Measurements from ENCODE around the gene SERINC3. TPM values are rescaled to one million over a fixed set of nuclear protein-coding genes. Genes with fewer than 3 reads are reported as not detected.
A peak's percentile ranks its signal among the peaks of the same experiment; 100 is the strongest.

SERINC3 gene
- polyA plus RNA-seq, 1 donor (not counting 4 experiments of a cell fraction or from before 2014, with no cell fraction given), result 118 TPM

DNA sequence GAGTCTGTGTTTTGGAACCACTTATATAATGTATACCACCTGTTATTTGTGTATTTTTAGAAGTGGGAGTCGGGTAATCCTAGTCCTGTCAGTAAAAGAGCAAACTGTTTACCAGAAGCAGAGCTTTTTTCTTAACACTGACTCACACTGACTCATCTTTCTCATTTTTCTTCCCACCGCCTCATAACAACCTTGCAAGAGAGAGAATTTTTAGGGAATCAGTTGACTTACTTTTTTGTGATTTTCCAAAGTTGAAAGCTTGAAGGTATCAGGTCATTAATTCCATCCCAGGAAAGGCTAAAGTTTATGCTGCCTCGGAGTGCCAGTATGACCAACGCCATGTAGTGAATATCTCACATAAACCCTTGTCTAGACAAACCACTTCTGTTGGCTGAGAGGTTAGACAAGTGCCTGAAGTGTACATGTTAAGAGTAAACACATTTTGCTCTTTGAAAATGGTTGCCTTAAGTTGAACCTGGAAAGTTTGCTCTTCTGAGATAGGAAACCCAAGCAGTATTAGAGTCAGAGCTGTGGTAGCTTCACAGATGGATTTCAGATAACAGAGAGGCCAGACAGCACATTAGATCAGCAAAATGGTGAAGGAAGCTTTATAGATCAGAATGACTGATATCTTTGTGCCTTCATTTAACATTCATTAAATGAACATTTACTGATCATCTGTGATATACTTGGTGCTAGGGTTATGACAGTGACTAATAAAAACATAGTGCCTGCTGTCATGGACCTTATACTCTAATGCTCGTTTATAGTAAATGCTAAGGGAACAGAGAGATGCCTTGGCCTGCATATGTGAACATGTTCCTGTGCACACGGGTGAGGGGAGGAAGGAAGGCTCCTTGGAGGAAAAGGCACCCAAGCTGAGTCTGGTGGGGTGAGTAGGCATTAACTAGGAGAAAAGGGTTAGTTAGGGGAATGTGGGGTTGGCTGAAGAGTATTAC lies 31.4 kb upstream of the SERINC3 start:
- H3K36me3 ChIP-seq (ENCODE audit: control insufficient read depth in 2 of 2, extremely low read depth in 1 of 2, insufficient read depth in 2 of 2, low read length in 2 of 2), result no peaks in the 10 kb centered on the region
- DNase-seq (ENCODE audit: low read depth, low spot score) (no peak), FAIRE-seq (peak; percentile 48)
- no peak overlapping the region for H2AFZ ChIP-seq (ENCODE audit: control insufficient read depth, low read length)
- H3K9ac ChIP-seq (ENCODE audit: control insufficient read depth, extremely low read depth, insufficient read depth, low read length), result no peak overlapping the region
- no peak overlapping the region for H3K4me3 ChIP-seq (ENCODE audit: control insufficient read depth in 2 of 3, extremely low read depth in 1 of 3, insufficient read depth in 2 of 3, low read depth in 1 of 3, low read length in 3 of 3)
- TF ChIP-seq EZH2 (IDR thresholded peaks at IDR 0.05; ENCODE audit: low read length), result no peak
- TF ChIP-seq, protein P1, sequence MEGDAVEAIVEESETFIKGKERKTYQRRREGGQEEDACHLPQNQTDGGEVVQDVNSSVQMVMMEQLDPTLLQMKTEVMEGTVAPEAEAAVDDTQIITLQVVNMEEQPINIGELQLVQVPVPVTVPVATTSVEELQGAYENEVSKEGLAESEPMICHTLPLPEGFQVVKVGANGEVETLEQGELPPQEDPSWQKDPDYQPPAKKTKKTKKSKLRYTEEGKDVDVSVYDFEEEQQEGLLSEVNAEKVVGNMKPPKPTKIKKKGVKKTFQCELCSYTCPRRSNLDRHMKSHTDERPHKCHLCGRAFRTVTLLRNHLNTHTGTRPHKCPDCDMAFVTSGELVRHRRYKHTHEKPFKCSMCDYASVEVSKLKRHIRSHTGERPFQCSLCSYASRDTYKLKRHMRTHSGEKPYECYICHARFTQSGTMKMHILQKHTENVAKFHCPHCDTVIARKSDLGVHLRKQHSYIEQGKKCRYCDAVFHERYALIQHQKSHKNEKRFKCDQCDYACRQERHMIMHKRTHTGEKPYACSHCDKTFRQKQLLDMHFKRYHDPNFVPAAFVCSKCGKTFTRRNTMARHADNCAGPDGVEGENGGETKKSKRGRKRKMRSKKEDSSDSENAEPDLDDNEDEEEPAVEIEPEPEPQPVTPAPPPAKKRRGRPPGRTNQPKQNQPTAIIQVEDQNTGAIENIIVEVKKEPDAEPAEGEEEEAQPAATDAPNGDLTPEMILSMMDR (optimal IDR thresholded peaks at IDR 0.05 in 1 of 3, IDR thresholded peaks at IDR 0.05 in 1 of 3, conservative IDR thresholded peaks at IDR 0.05 in 1 of 3; ENCODE audit: extremely low read depth in 1 of 3, insufficient read depth in 2 of 3, low read length in 3 of 3), result no peak
- dilution Hi-C loops (cut with MboI; ENCODE audit: extremely low pct_ligation_motif_present, low sequenced_read_pairs), result no loop called here
- no peak overlapping the region for H3K27ac ChIP-seq (ENCODE audit: control insufficient read depth, insufficient read depth, low read length)
- H4K20me1 ChIP-seq (ENCODE audit: control insufficient read depth, extremely low read depth, insufficient read depth, low read length), result no peaks in the 10 kb centered on the region
- no peaks in the 10 kb centered on the region for H3K9me1 ChIP-seq (ENCODE audit: control insufficient read depth, extremely low read depth, insufficient read depth, low read length)
- peaks cover 11% of the 10 kb centered on the region for H3K4me1 ChIP-seq (ENCODE audit: control insufficient read depth, extremely low read depth, insufficient read depth, low read length)
- H3K9me3 ChIP-seq (ENCODE audit: control insufficient read depth, low read depth, low read length), result no peaks in the 10 kb centered on the region
- no peak overlapping the region for H3K4me2 ChIP-seq (ENCODE audit: control insufficient read depth, extremely low read depth, insufficient read depth, low read depth, low read length)
- H3K79me2 ChIP-seq (ENCODE audit: control insufficient read depth, insufficient read depth, low read length), result no peaks in the 10 kb centered on the region
- H3K27me3 ChIP-seq (ENCODE audit: control insufficient read depth, extremely low read depth, insufficient read depth, low read length), result no peaks in the 10 kb centered on the region

DNA sequence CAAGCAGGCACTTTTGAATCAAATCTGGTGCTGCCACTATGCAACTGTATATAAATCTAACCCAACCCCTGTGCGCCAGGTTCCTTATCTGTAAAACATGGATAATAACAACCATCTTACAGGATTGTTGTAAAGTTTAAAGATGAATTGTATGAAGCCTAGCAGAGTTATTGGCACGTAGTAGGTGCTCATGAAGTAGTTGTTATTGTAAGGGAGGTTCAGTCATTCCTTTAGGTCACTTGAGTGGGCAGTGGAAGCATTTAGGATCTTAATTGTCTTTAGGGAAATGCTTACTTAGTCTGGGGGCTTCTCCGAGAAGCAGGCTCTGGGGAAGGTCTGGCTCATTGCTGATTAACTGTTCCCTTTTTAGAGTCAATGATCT lies 30.7 kb upstream of the SERINC3 start:
- H3K9ac ChIP-seq (ENCODE audit: control insufficient read depth, extremely low read depth, insufficient read depth, low read length), result peak overlapping the region; percentile 10
- TF ChIP-seq, protein P1 (optimal IDR thresholded peaks at IDR 0.05 in 1 of 3, IDR thresholded peaks at IDR 0.05 in 1 of 3, conservative IDR thresholded peaks at IDR 0.05 in 1 of 3; ENCODE audit: extremely low read depth in 1 of 3, insufficient read depth in 2 of 3, low read length in 3 of 3), result no peak
- no peak for TF ChIP-seq EZH2 (IDR thresholded peaks at IDR 0.05; ENCODE audit: low read length)
- H3K4me2 ChIP-seq (ENCODE audit: control insufficient read depth, extremely low read depth, insufficient read depth, low read depth, low read length), result no peak overlapping the region

More for the DNA sequence above, 30.7 kb upstream of the SERINC3 start:
- Histone ChIP-seq H4K20me1 (ENCODE audit: control insufficient read depth, extremely low read depth, insufficient read depth, low read length) (no peaks in the 10 kb centered on the region), H3K9me1 (ENCODE audit: control insufficient read depth, extremely low read depth, insufficient read depth, low read length) (no peaks in the 10 kb centered on the region), H3K4me1 (ENCODE audit: control insufficient read depth, extremely low read depth, insufficient read depth, low read length) (peaks cover 11% of the 10 kb centered on the region), H3K27me3 (ENCODE audit: control insufficient read depth, extremely low read depth, insufficient read depth, low read length) (no peaks in the 10 kb centered on the region), H3K27ac (ENCODE audit: control insufficient read depth, insufficient read depth, low read length) (no peak overlapping the region), H3K4me3 (ENCODE audit: control insufficient read depth in 2 of 3, extremely low read depth in 1 of 3, insufficient read depth in 2 of 3, low read depth in 1 of 3, low read length in 3 of 3) (no peak overlapping the region), H2AFZ (ENCODE audit: control insufficient read depth, low read length) (no peak overlapping the region), H3K9me3 (ENCODE audit: control insufficient read depth, low read depth, low read length) (no peaks in the 10 kb centered on the region), H3K79me2 (ENCODE audit: control insufficient read depth, insufficient read depth, low read length) (no peaks in the 10 kb centered on the region), H3K36me3 (ENCODE audit: control insufficient read depth in 2 of 2, extremely low read depth in 1 of 2, insufficient read depth in 2 of 2, low read length in 2 of 2) (no peaks in the 10 kb centered on the region)
- dilution Hi-C loops (cut with MboI; ENCODE audit: extremely low pct_ligation_motif_present, low sequenced_read_pairs), result no loop called here
- no peak for FAIRE-seq
- DNase-seq (ENCODE audit: low read depth, low spot score), result no peak
